ENCODE data around the gene CTBP2. TPM values are rescaled to one million over a fixed set of nuclear protein-coding genes. Genes with fewer than 3 reads are reported as not detected.
"Not testable (repeated sequence)": the region's sequence is repeated elsewhere in the genome, so short reads cannot be mapped to it uniquely, and the experiment has no call there.

Gene CTBP2
- total RNA-seq, 3 donors from 2014 or later = 1.0 to 1.4 (median 1.3) TPM

- Mint-ChIP-seq H3K4me3 (peak overlapping the region; percentile 17), H3K9me3 (no peaks in the 10 kb centered on the region), H3K4me1 (ENCODE audit: low read depth) (peaks cover 4% of the 10 kb centered on the region), H3K36me3 (ENCODE audit: insufficient read depth) (no peaks in the 10 kb centered on the region), H3K27me3 (ENCODE audit: low read depth) (peaks cover 58% of the 10 kb centered on the region)
- DNase-seq = no peak
- ATAC-seq = no peak
Measured at GRCh38 chr10:125157505-125157904, 2.9 kb downstream of the CTBP2 start.

- ATAC-seq (no peak), DNase-seq (no peak)
- Mint-ChIP-seq H3K27me3 (ENCODE audit: low read depth) (peaks cover 58% of the 10 kb centered on the region), H3K4me3 (no peak overlapping the region), H3K9me3 (no peaks in the 10 kb centered on the region), H3K36me3 (ENCODE audit: insufficient read depth) (no peaks in the 10 kb centered on the region), H3K4me1 (ENCODE audit: low read depth) (peaks cover 4% of the 10 kb centered on the region)
Measured at GRCh38 chr10:125156739-125157480, 3.5 kb downstream of the CTBP2 start.

GRCh38 chr10:125156196-125156595 is 4.2 kb downstream of the CTBP2 start:
- Mint-ChIP-seq H3K4me3 (no peak overlapping the region), H3K4me1 (ENCODE audit: low read depth) (peaks cover 4% of the 10 kb centered on the region), H3K27me3 (ENCODE audit: low read depth) (peaks cover 61% of the 10 kb centered on the region), H3K36me3 (ENCODE audit: insufficient read depth) (no peaks in the 10 kb centered on the region), H3K9me3 (no peaks in the 10 kb centered on the region)
- DNase-seq (no peak), ATAC-seq (no peak)

- Mint-ChIP-seq H3K27me3 (ENCODE audit: low read depth) (peaks cover 66% of the 10 kb centered on the region), H3K36me3 (ENCODE audit: insufficient read depth) (no peaks in the 10 kb centered on the region), H3K4me3 (no peak overlapping the region), H3K4me1 (ENCODE audit: low read depth) (peaks cover 4% of the 10 kb centered on the region), H3K9me3 (no peaks in the 10 kb centered on the region)
- no peak for DNase-seq
- ATAC-seq = no peak
Measured at GRCh38 chr10:125155101-125155500, 5.3 kb downstream of the CTBP2 start.

GRCh38 chr10:125154529-125154928 is 5.8 kb downstream of the CTBP2 start:
- peaks cover 4% of the 10 kb centered on the region for H3K4me1 Mint-ChIP-seq (ENCODE audit: low read depth)
- no peaks in the 10 kb centered on the region for H3K36me3 Mint-ChIP-seq (ENCODE audit: insufficient read depth)
- ATAC-seq = no peak
- DNase-seq = no peak
- H3K4me3 Mint-ChIP-seq = no peak overlapping the region
- H3K9me3 Mint-ChIP-seq = no peaks in the 10 kb centered on the region
- peaks cover 70% of the 10 kb centered on the region for H3K27me3 Mint-ChIP-seq (ENCODE audit: low read depth)

GRCh38 chr10:125153703-125154490 is 6.5 kb downstream of the CTBP2 start:
- Mint-ChIP-seq H3K27me3 (ENCODE audit: low read depth) (peaks cover 76% of the 10 kb centered on the region), H3K4me3 (no peak overlapping the region), H3K36me3 (ENCODE audit: insufficient read depth) (no peaks in the 10 kb centered on the region), H3K9me3 (no peaks in the 10 kb centered on the region), H3K4me1 (ENCODE audit: low read depth) (peaks cover 4% of the 10 kb centered on the region)
- DNase-seq = no peak
- ATAC-seq = no peak

GRCh38 chr10:125152450-125153368 is 7.7 kb downstream of the CTBP2 start:
- H3K4me3 Mint-ChIP-seq = no peak overlapping the region
- peaks cover 81% of the 10 kb centered on the region for H3K27me3 Mint-ChIP-seq (ENCODE audit: low read depth)
- ATAC-seq (no peak), DNase-seq (no peak)
- peaks cover 3% of the 10 kb centered on the region for H3K4me1 Mint-ChIP-seq (ENCODE audit: low read depth)
- H3K36me3 Mint-ChIP-seq (ENCODE audit: insufficient read depth) = no peaks in the 10 kb centered on the region
- H3K9me3 Mint-ChIP-seq = no peaks in the 10 kb centered on the region

GRCh38 chr10:125151553-125152449 is 8.6 kb downstream of the CTBP2 start:
- peaks cover 80% of the 10 kb centered on the region for H3K27me3 Mint-ChIP-seq (ENCODE audit: low read depth)
- H3K4me3 Mint-ChIP-seq = no peak overlapping the region
- DNase-seq = no peak
- no peak for ATAC-seq
- no peaks in the 10 kb centered on the region for H3K36me3 Mint-ChIP-seq (ENCODE audit: insufficient read depth)
- peaks cover 3% of the 10 kb centered on the region for H3K4me1 Mint-ChIP-seq (ENCODE audit: low read depth)
- H3K9me3 Mint-ChIP-seq = no peaks in the 10 kb centered on the region

- no peaks in the 10 kb centered on the region for H3K36me3 Mint-ChIP-seq (ENCODE audit: insufficient read depth)
- no peaks in the 10 kb centered on the region for H3K9me3 Mint-ChIP-seq
Measured at GRCh38 chr10:125151170-125151552, 9.2 kb downstream of the CTBP2 start.

GRCh38 chr10:125150376-125151083 is 9.8 kb downstream of the CTBP2 start:
- H3K4me1 Mint-ChIP-seq (ENCODE audit: low read depth); H3K36me3 Mint-ChIP-seq (ENCODE audit: insufficient read depth); ATAC-seq; H3K4me3 Mint-ChIP-seq; DNase-seq; H3K9me3 Mint-ChIP-seq: not testable (repeated sequence)
- peaks cover 75% of the 10 kb centered on the region for H3K27me3 Mint-ChIP-seq (ENCODE audit: low read depth)

More at GRCh38 chr10:125151170-125151552, 9.2 kb downstream of the CTBP2 start:
- Mint-ChIP-seq H3K4me3 (no peak overlapping the region), H3K4me1 (ENCODE audit: low read depth) (peaks cover 3% of the 10 kb centered on the region), H3K27me3 (ENCODE audit: low read depth) (peaks cover 79% of the 10 kb centered on the region)
- DNase-seq (no peak), ATAC-seq (no peak)

GRCh38 chr10:125149680-125150047 is 10.7 kb downstream of the CTBP2 start:
- Mint-ChIP-seq H3K36me3 (ENCODE audit: insufficient read depth) (no peaks in the 10 kb centered on the region), H3K27me3 (ENCODE audit: low read depth) (peaks cover 72% of the 10 kb centered on the region), H3K4me3 (no peak overlapping the region), H3K4me1 (ENCODE audit: low read depth) (peaks cover 3% of the 10 kb centered on the region), H3K9me3 (no peaks in the 10 kb centered on the region)
- DNase-seq = no peak
- no peak for ATAC-seq

GRCh38 chr10:125149036-125149679 is 11.2 kb downstream of the CTBP2 start:
- Mint-ChIP-seq H3K36me3 (ENCODE audit: insufficient read depth) (no peaks in the 10 kb centered on the region), H3K4me1 (ENCODE audit: low read depth) (peaks cover 4% of the 10 kb centered on the region), H3K9me3 (no peaks in the 10 kb centered on the region), H3K27me3 (ENCODE audit: low read depth) (peaks cover 68% of the 10 kb centered on the region), H3K4me3 (no peak overlapping the region)
- no peak for ATAC-seq
- DNase-seq = no peak

GRCh38 chr10:125148528-125148927 is 11.8 kb downstream of the CTBP2 start:
- Mint-ChIP-seq H3K9me3 (no peaks in the 10 kb centered on the region), H3K4me3 (no peak overlapping the region), H3K27me3 (ENCODE audit: low read depth) (peaks cover 69% of the 10 kb centered on the region), H3K36me3 (ENCODE audit: insufficient read depth) (no peaks in the 10 kb centered on the region), H3K4me1 (ENCODE audit: low read depth) (peaks cover 4% of the 10 kb centered on the region)
- no peak for ATAC-seq
- DNase-seq = no peak

Measured in activated T-cell treated with anti-CD3 and anti-CD28 coated beads, Interleukin-2, amount 50 U/mL, for 4 hours (primary cell).